NCI-H1436 treated with DMSO at 0.1 percent for 48 hours (cell line): ENCODE results near the gene RHBDL3.

Experiments
- DNase-seq: peaks from one replicate; lab custom pipeline; 2025; lab: John Stamatoyannopoulos, UW

Gene RHBDL3

GRCh38 chr17:32357615-32358014, 92.0 kb downstream of the RHBDL3 start:
- DNase-seq: no peak

- no peak for DNase-seq
Observed at GRCh38 chr17:32361270-32361669, 95.6 kb downstream of the RHBDL3 start.

GRCh38 chr17:32370426-32370825, 104.8 kb downstream of the RHBDL3 start:
- no peak for DNase-seq
